HG03103 (cell line): ENCODE results near the gene IRF8.

Experiments
- ATAC-seq: cut with Tn5 transposase; IDR thresholded peaks from one replicate; pipeline ENCODE4 v1.9.1; 2021; ENCODE audit warnings: low read depth; ENCODE audit not compliant: unreplicated experiment

The IRF8 gene

DNA sequence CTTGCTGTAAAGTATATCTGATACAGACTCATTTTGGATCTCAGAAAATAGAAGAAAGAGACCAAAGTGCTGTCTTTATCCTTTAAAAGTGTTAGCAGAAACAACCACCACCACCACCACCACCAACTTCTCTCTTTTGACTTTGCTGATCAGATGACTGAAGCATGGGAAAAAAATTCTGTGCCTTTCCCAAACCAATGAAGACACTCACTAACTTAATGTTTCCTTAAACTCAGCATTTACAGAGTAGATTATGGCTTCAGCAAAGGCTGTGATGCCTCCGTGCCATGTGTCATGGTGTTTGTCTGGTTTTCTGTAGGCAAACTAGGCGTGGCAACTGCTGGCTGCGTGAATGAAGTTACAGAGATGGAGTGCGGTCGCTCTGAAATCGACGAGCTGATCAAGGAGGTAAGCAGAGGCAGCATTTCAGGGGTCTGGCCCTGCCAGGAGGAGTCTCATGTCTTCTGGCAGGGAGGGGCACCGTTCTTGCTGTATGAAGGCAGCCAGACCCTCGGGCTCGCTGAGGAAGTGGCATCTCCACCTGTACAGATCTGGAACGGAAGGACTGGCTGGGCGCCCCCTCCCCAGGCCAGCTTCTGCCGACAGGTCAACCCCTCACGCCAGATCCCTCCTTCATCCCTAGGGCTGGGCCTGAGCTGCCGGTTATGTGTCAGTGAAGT lies 12.4 kb downstream of the IRF8 start:
- no peak for ATAC-seq

DNA sequence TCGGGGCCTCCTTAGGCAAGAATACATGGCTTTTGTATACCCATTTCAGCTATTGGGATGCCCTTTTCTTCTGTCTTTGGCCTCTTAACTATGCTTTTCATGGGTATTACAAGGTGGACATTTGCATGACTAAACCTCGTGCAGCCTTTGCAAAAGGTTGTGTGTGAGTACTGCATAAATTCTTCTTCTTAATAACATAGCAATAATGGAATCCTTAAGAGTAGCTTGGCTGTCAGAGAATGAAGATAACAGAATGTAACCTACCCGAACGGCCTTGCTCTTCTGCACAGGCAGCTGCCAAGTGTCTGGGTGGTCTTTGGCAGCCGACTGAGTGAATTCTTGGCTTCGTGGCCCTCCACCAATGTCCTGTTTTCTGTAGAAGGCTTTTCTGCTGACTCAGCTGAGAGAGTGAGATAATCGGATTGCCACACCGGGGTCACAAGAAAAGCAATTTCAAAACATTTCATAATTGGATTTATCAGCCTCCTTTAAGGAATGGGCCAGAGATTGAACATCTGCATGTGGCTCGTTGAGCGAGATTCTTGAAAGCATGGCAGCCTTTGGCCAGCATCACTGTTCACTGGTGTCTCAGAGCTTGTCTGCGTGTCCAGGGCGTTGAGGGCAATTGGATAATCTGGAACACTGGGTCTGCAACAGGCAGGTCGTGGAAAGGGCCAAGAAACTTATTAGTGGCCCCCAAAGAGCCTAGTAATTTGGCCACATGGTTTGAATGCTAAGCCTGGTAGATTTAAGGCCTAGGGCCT lies 13.4 kb downstream of the IRF8 start:
- ATAC-seq: no peak

DNA sequence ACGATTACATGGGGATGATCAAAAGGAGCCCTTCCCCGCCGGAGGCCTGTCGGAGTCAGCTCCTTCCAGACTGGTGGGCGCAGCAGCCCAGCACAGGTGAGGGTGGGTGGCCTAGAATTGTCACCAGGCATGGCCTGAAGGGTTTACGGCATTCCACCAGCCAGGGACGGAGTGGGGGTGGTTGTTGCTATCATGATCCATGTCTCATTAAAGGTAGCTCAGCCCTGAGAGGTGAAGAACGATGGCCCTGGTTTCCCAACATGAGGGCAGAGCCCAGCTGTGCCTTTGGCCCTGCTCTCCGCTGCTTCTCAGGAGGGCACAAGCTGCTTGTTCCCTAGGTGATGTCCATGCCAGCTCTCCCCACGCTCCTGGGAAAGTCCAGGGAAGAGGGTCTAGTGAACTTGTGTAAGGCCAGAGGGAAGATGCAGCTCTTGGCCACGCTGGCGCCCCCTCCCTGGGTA lies 14.2 kb downstream of the IRF8 start:
- ATAC-seq: no peak

DNA sequence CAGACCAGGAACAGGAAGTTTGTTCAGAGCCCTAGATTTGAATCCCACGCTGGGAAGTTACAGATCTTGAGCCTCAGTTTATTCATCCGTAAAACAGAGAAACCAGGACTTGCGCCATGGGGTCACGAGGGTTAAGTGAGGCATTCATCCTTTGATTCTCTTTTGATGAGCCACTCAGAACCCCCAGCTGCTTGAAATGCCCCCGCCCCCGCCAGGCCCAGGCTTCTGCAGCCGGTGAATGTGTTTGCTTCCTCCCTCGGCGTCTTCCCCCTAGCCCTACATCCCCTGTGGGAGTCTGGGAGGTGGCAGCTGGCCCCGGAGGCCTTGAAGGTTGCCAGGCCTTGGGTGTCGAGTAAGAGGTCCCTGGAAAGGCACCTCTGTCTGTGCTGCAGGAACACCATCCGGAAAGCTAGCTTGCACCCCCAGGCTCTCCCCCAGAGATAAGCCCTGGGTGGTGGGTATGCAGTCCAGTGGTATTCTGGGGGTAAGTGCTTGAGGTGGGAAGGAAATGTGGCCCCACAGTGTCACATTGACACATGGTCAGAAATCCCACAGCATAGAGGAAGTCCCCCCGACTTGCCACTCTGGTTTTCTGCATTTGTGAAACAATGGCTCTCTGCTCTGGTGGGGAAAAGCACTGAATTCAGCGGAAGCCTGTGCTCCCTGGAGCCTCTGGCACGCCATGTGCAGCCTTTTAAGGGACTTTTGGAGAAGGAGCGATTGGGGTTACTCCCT lies 14.9 kb downstream of the IRF8 start:
- no peak for ATAC-seq

DNA sequence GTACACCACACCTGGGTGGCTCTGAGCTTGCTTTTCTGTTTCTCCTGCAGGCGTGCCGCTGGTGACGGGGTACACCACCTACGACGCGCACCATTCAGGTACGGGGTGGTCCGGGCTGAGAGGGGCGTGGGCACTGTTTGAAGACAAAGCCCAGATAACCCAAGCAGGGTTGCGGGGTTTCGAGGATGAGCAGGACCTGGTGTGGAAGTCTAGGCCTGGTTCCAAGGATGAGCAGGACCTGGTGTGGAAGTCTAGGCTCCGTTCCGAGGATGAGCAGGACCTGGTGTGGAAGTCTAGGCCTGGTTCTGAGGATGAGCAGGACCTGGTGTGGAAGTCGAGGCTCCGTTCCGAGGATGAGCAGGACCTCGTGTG lies 15.4 kb downstream of the IRF8 start:
- no peak for ATAC-seq

DNA sequence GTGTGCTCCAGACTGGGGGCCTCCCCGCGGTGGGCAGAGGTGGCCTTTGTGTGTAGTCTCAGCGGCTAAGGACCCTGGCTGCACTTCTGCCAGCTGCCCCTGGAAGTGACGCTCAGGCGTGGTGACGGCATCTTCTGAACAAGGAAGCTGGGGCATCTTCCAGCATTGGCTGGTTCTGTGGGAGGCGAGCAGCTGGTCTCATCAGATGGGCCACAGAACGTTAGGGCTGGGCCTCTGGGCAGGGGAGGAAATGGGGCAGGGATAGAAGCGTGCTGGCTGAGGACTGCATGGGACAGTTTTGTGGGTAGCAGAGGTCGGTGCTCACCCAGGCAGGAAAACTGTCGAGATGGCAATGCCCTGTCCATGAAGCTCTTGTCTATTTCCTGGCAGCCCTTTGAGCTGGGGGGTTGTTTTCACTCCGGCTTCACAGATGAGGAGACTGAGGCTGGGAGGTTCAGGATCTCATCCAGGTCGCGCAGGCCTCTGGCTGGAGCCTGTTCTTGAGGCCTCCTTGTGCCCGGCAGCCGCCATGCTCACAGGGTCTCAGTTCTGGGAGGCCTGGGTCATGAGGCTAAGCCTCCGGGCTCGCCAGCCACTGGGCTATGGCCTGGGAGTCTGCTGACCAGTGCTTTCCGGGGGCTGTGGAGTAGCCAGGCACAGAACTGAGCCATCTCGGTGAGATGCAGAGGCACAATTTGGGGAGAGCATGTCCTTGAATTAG lies 16.3 kb downstream of the IRF8 start:
- ATAC-seq: no peak

DNA sequence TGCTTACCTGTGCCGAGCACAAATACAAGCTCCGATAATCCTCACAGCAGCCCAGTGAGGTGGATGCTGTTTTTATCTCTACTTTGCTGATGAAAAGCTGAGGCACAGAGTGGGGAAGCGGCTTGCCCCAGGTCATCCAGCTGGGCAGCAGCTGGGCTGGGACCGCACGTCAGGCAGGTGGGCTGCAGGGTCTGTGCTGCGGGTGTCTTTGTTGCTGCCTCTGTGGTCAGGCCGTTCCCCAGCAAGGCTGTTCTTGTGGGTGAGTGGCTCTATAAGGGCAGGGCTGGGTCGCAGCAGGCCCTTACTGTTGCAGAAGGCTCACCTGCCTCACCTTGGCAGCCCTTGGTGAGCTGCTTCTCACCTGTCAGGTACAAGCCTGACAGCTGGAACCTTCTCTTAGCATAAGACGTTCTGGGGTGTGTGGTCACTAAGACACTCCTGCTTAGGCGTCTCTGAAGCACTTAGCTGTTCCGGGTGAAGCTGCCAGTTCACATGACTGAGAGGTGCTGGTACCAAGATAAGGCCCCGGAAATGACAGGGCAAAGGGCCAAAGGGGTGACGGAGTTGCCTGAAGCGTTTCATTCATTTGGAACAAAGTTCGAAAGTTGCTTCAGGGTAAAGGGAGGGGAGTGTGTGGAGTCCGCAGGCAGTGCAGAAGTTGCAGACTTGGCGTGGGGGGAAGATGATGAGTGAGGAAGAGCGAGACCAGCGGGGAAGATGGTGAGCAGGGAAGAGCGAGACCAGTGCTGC lies 17.4 kb downstream of the IRF8 start:
- no peak for ATAC-seq

DNA sequence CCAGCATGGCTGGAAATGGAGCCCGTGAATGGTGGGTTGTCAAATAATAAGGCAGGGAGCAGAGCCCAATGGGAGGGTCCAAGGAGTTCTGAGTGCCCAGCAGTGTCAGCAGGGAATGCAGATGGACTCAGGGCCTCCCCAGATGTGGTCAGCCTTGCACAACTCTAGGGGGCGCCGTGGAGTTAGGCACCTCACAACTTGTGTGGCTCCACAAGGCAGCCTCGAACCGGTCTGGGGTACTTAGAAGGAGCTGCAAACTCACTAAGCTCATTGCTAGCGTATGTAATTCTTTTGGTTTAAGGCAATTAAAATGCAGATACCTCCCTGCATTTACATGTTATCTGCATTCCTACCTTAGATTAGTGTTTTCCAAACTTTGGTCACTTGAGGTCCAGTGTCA lies 18.1 kb downstream of the IRF8 start:
- ATAC-seq: no peak

DNA sequence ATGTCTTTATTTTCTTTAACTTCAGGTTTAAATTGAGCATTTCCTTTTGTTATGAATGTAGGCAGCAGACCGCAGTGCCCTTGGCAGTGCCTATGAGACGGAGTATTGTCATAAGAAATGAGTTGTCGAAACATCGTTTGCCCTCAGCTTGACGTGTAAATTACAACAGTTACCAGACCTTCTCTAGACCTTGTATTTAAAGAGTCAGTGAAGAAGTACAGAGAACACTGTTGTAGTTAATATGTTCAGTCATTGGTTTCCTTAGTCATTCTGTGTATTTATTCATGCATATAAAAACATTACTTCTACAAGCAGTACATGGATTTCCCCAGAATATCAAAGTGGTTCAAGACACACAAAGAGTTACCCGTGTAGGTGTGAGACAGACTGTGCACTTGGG lies 19.0 kb downstream of the IRF8 start:
- ATAC-seq: no peak

DNA sequence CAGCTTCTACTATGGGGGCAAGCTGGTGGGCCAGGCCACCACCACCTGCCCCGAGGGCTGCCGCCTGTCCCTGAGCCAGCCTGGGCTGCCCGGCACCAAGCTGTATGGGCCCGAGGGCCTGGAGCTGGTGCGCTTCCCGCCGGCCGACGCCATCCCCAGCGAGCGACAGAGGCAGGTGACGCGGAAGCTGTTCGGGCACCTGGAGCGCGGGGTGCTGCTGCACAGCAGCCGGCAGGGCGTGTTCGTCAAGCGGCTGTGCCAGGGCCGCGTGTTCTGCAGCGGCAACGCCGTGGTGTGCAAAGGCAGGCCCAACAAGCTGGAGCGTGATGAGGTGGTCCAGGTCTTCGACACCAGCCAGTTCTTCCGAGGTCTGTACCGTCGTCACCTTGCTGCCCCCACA lies 19.5 kb downstream of the IRF8 start:
- ATAC-seq: no peak

DNA sequence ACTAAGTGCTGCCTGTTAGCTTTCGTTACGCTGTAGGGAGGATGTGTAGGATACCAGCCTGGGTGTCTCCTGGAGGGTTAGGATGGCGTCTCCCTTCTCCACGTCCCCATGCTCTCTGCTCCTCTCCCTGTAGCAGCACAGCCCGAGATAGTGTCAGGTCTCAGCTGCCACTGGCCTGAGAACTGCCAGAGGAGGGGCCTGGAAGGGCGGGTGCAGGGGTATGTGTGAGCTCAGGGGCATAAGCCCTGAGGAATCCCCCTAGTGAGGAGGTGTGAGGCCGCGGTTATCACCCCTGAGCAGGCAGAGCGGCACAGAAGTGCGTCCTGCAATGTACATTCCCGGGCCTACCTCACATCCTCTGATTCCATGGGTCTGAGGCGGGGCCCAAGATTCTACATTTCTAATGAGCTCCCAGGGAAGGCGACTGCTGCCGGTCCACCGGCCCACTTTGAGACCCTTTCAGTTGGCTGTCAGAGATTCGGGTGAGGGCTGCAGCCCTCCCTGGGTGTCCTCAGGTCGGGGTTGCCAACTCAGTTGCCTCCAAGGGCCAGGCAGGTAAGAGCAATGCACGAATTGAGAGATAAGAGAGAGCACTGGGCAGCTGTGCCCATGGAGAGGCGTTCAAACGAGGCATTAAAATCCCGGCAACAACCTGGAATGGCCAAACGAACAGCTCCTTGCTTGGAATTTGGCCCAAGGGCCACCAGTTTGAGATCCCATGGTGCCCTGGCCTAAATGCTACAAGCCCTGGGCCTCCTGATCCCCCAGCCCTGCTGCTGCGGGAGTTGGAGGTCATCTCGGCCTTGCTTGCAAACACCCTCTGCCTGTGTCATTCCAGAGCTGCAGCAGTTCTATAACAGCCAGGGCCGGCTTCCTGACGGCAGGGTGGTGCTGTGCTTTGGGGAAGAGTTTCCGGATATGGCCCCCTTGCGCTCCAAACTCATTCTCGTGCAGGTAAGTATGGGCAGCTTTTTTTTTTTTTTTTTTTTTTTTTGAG lies 20.6 kb downstream of the IRF8 start:
- ATAC-seq: no peak

DNA sequence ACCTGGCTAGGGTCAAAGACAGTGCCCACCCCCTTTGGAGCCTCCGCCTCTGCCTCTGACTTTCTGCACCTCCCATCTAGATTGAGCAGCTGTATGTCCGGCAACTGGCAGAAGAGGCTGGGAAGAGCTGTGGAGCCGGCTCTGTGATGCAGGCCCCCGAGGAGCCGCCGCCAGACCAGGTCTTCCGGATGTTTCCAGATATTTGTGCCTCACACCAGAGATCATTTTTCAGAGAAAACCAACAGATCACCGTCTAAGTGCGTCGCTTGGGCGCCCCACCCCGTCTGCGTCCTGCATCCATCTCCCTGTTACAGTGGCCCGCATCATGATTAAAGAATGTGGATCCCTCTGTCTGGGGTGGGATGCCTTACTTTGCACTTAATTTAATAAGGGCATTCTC lies 22.1 kb downstream of the IRF8 start:
- no peak for ATAC-seq

DNA sequence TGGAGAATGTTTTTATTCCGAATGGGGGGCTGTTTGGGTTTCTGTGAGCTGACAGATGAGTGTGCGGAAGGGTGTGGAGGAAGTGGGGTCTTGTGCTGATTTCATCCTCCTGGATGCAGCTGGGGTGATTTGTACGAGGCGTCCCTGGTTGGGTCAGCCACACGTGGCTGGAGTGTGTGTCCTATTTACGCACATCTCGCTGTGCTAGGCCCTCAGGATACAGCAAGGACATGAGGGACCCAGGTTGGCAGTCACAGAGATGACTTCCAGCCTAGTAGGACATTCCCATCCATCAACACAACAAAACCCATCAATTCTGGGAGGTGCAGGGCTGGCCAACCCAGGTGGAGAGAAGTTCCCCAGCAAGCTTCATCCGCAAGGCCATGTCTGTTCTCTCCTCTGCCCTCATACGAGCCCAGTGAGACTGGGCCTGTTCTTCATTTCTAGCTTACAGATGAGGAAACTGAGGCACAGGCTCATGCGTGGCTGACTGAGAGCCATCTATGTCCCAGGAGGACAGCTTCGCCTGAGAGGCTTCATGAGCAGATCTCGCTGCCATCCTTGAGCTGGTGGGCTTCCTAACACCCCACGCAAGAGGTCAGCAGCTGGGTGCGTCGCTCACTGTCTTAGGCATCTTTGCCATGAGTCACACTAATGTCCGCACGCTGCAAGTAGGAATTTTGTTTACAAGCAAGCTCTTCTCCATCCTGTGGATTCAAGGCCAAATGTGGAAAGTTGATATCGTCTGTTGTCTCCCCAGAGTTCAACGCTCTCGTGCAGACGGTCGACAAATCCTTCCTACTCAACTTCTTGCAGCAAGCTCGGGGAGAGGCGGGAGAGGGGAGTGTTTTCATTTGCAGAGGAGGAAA lies 24.4 kb downstream of the IRF8 start:
- ATAC-seq: no peak

DNA sequence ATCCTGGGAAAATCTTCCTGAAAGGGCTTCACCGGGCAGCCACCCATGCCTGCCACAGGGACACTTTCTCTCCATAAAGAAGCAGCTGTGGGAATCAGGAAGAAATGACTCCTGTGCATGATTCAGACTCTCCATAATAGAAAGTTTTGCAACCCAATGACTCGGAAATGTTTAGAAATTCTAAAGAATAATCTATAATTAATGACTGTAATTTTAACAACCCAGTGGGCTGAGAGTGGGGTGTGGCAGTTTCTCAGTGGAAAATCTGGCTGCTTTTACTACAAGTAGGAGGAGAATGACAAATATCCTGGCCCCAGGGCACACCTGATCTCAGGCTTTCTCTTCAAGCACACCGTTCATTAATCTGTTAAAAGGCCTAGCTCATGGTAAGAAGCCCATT lies 25.7 kb downstream of the IRF8 start:
- ATAC-seq: no peak

DNA sequence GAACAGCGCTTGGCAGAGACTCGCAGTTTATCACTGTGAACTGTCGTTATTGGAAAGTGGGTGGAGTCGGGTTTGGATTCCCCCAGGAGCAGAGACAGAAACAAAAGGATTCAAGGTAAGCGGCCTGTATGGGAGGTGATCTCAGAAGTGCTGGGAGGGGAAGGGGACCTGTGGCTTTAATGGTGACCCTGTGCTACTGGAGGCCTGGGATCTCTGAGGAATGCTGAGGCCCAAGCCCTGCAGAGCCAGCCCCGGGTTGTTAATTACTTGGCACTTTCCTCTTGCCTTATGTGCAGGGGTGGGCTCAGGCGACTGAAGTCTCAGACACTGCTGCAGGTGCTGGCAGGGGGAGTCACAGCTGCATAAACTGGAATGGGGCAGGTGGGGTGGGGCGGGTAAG lies 27.4 kb downstream of the IRF8 start:
- no peak for ATAC-seq

DNA sequence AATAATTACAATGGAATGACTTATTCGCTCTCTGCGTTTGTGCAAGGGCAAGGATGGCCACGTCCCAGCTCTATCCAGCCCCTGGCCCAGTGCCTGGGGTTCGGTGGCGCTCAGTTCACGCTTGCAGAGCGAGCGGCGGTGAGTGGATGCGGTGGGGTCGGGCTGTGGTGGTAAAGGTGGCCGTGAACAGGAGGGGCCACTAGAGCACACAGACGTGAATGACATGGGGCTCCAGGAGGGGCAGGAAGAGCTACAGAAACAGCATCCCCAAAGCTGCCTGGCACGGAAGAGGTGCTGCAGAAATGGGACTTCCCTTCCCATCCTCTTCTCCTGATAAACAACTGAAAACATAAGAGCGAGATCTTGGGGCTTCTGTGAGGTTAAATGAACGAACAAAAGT lies 28.4 kb downstream of the IRF8 start:
- no peak for ATAC-seq

DNA sequence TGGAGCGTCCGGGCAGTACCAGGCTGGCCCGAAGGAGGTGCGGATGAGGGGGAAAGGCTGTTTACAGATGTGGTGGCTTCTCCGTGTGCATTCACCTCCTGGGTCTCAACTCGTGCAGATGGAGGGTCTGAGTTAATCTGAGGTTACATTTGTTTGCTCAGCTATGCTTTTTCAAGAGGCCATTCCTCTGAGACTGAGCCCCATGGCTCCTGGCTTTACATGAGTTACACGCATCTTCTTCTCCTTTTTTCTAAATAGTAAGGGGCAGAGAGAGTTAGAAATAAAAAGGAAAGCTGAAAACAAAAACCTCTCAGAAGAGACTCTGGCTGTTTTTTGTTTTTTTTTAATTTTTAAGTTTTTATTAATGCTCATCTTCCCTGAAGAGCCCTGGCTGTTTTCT lies 29.0 kb downstream of the IRF8 start:
- ATAC-seq: no peak

DNA sequence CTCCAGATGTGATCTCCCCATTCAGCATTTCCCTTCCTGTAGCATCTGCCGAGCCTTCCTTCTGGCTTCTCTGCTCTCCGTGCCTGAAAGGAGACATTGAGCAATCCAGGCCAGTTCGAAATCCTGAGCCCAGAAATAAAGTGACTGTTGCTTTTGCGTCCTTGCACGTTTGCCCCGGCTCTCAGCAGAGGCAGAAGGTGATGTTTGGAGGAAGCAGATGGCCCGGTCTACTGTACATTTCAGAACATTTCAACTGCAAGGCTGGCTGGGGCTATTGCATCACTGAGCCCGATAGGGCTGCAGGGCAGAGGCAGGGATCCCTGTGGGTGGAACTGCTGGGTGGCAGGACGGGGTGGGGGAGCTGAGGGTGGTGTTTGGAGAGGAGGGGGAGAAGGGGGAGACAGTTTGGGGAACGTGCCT lies 29.4 kb downstream of the IRF8 start:
- no peak for ATAC-seq
